ENCODE measurements around the gene MTIF3.

Gene MTIF3

DNA sequence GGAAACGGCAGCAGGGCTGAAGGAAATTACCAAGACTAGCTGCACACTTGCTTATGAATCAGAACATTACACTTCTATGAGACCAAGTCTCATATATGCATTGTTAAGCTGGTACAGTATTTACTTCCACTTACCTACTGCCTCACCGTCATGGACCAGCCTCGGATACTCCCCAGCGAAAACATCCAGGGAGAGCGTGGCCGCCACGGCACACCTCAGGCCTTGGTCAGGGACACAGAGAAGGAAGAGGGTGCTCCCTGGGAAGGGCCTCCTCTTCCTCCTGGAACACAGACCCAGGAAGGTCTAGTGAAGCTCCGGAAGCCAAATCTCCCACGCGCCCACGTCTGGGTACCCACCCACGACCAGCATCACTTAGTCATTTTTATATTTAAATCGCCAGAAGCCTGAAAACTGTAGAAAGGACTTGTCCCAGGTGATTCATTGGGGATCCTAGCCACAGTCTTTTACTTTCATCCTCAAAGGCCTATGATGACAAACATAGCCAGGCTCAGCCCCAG, 24.4 kb upstream of the MTIF3 start:
- H4K20me1 ChIP-seq (ENCODE audit: insufficient read depth, low read length, poor library complexity, severe bottlenecking): no peaks in the 10 kb centered on the region
- no peaks in the 10 kb centered on the region for H3F3A ChIP-seq (ENCODE audit: low read depth)
- H3K4me2 ChIP-seq (ENCODE audit: low read depth, low read length, poor library complexity, severe bottlenecking): no peak overlapping the region
- no peaks in the 10 kb centered on the region for H3K27me3 ChIP-seq (ENCODE audit: insufficient read depth, low read length, poor library complexity, severe bottlenecking)
- no peaks in the 10 kb centered on the region for H3K9me2 ChIP-seq (replicated peaks; ENCODE audit: low read depth, low read length)
- TF ChIP-seq, protein P1, sequence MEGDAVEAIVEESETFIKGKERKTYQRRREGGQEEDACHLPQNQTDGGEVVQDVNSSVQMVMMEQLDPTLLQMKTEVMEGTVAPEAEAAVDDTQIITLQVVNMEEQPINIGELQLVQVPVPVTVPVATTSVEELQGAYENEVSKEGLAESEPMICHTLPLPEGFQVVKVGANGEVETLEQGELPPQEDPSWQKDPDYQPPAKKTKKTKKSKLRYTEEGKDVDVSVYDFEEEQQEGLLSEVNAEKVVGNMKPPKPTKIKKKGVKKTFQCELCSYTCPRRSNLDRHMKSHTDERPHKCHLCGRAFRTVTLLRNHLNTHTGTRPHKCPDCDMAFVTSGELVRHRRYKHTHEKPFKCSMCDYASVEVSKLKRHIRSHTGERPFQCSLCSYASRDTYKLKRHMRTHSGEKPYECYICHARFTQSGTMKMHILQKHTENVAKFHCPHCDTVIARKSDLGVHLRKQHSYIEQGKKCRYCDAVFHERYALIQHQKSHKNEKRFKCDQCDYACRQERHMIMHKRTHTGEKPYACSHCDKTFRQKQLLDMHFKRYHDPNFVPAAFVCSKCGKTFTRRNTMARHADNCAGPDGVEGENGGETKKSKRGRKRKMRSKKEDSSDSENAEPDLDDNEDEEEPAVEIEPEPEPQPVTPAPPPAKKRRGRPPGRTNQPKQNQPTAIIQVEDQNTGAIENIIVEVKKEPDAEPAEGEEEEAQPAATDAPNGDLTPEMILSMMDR (conservative IDR thresholded peaks at IDR 0.05; ENCODE audit: low read length): no peak
- TF ChIP-seq EZH2phosphoT487 (IDR thresholded peaks at IDR 0.05; ENCODE audit: borderline replicate concordance): no peak
- H3K4me1 ChIP-seq (ENCODE audit: insufficient read depth, low read length, poor library complexity, severe bottlenecking): peaks cover 40% of the 10 kb centered on the region
- H2AFZ ChIP-seq (ENCODE audit: low read length): no peak overlapping the region
- no peaks in the 10 kb centered on the region for H3K9me3 ChIP-seq (ENCODE audit: insufficient read depth, low read depth, low read length)
- no peaks in the 10 kb centered on the region for H3K36me3 ChIP-seq (ENCODE audit: insufficient read depth, low read length)
- H3K4me3 ChIP-seq (ENCODE audit: low read length, poor library complexity, severe bottlenecking): no peak overlapping the region
- no peak overlapping the region for H3K9ac ChIP-seq (ENCODE audit: low read depth, low read length, poor library complexity, severe bottlenecking)
- no peaks in the 10 kb centered on the region for H3K79me2 ChIP-seq (ENCODE audit: insufficient read depth, low read length)

GRCh38 chr13:27472941-27473340, 22.6 kb upstream of the MTIF3 start:
- Histone ChIP-seq H2AFZ (ENCODE audit: low read length) (no peak overlapping the region), H3K36me3 (ENCODE audit: insufficient read depth, low read length) (no peaks in the 10 kb centered on the region), H3K9me2 (replicated peaks; ENCODE audit: low read depth, low read length) (no peaks in the 10 kb centered on the region), H3K4me3 (ENCODE audit: low read length, poor library complexity, severe bottlenecking) (no peak overlapping the region), H3F3A (ENCODE audit: low read depth) (no peaks in the 10 kb centered on the region), H4K20me1 (ENCODE audit: insufficient read depth, low read length, poor library complexity, severe bottlenecking) (no peaks in the 10 kb centered on the region), H3K9me3 (ENCODE audit: insufficient read depth, low read depth, low read length) (no peaks in the 10 kb centered on the region), H3K4me1 (ENCODE audit: insufficient read depth, low read length, poor library complexity, severe bottlenecking) (peaks cover 31% of the 10 kb centered on the region), H3K4me2 (ENCODE audit: low read depth, low read length, poor library complexity, severe bottlenecking) (peak overlapping the region; percentile 17), H3K79me2 (ENCODE audit: insufficient read depth, low read length) (no peaks in the 10 kb centered on the region), H3K27me3 (ENCODE audit: insufficient read depth, low read length, poor library complexity, severe bottlenecking) (no peaks in the 10 kb centered on the region), H3K9ac (ENCODE audit: low read depth, low read length, poor library complexity, severe bottlenecking) (no peak overlapping the region)
- no peak for TF ChIP-seq EZH2phosphoT487 (IDR thresholded peaks at IDR 0.05; ENCODE audit: borderline replicate concordance)
- TF ChIP-seq, protein P1 (conservative IDR thresholded peaks at IDR 0.05; ENCODE audit: low read length): 0 out of 2 replicates have a peak, but pooled peaks have one; percentile 17

GRCh38 chr13:27472441-27472840, 22.1 kb upstream of the MTIF3 start:
- peaks cover 26% of the 10 kb centered on the region for H3K4me1 ChIP-seq (ENCODE audit: insufficient read depth, low read length, poor library complexity, severe bottlenecking)
- TF ChIP-seq EZH2phosphoT487 (IDR thresholded peaks at IDR 0.05; ENCODE audit: borderline replicate concordance): no peak
- TF ChIP-seq, protein P1 (conservative IDR thresholded peaks at IDR 0.05; ENCODE audit: low read length): no peak
- H3K4me3 ChIP-seq (ENCODE audit: low read length, poor library complexity, severe bottlenecking): no peak overlapping the region
- H4K20me1 ChIP-seq (ENCODE audit: insufficient read depth, low read length, poor library complexity, severe bottlenecking): no peaks in the 10 kb centered on the region
- H3K4me2 ChIP-seq (ENCODE audit: low read depth, low read length, poor library complexity, severe bottlenecking): peak overlapping the region; percentile 17
- no peaks in the 10 kb centered on the region for H3K9me3 ChIP-seq (ENCODE audit: insufficient read depth, low read depth, low read length)
- no peak overlapping the region for H2AFZ ChIP-seq (ENCODE audit: low read length)
- H3K9me2 ChIP-seq (replicated peaks; ENCODE audit: low read depth, low read length): no peaks in the 10 kb centered on the region
- no peaks in the 10 kb centered on the region for H3K36me3 ChIP-seq (ENCODE audit: insufficient read depth, low read length)
- H3K27me3 ChIP-seq (ENCODE audit: insufficient read depth, low read length, poor library complexity, severe bottlenecking): no peaks in the 10 kb centered on the region
- H3K9ac ChIP-seq (ENCODE audit: low read depth, low read length, poor library complexity, severe bottlenecking): no peak overlapping the region
- no peaks in the 10 kb centered on the region for H3K79me2 ChIP-seq (ENCODE audit: insufficient read depth, low read length)
- H3F3A ChIP-seq (ENCODE audit: low read depth): no peaks in the 10 kb centered on the region
